ENCODE results near the gene CD99L2.
A peak's percentile ranks its signal among the peaks of the same experiment; 100 is the strongest.

The CD99L2 gene

GRCh38 chrX:150898343-150899190 lies at the start of gene CD99L2:
TSS of gene CD99L2 (minus strand) at chrX:150898668. CDS start at chrX:150898588, 80 bp downstream.
- DNase-seq, result peak; percentile 92

- DNase-seq, result no peak
These were observed 45.8 kb upstream of the CD99L2 start for GRCh38 chrX:150944233-150944632.

- DNase-seq, result no peak
These were observed 44.6 kb upstream of the CD99L2 start for GRCh38 chrX:150942942-150943594.

GRCh38 chrX:150941580-150941979 lies 43.1 kb upstream of the CD99L2 start:
- no peak for DNase-seq

GRCh38 chrX:150940844-150941495 lies 42.5 kb upstream of the CD99L2 start:
- DNase-seq, result no peak

GRCh38 chrX:150936556-150936955 lies 38.1 kb upstream of the CD99L2 start:
- DNase-seq, result no peak

GRCh38 chrX:150935467-150935866 lies 37.0 kb upstream of the CD99L2 start:
- no peak for DNase-seq

- DNase-seq, result no peak
These were observed 36.0 kb upstream of the CD99L2 start for GRCh38 chrX:150934453-150934852.

- DNase-seq, result no peak
These were observed 35.5 kb upstream of the CD99L2 start for GRCh38 chrX:150933945-150934350.

- no peak for DNase-seq
These were observed 30.6 kb upstream of the CD99L2 start for GRCh38 chrX:150929058-150929457.

- no peak for DNase-seq
These were observed 28.3 kb upstream of the CD99L2 start for GRCh38 chrX:150926791-150927190.

- no peak for DNase-seq
These were observed 27.8 kb upstream of the CD99L2 start for GRCh38 chrX:150926304-150926703.

GRCh38 chrX:150919401-150919800 lies 20.9 kb upstream of the CD99L2 start:
- DNase-seq, result no peak

GRCh38 chrX:150913511-150913910 lies 15.0 kb upstream of the CD99L2 start:
- no peak for DNase-seq

GRCh38 chrX:150907474-150907873 lies 9.0 kb upstream of the CD99L2 start:
- DNase-seq, result no peak

GRCh38 chrX:150906694-150907093 lies 8.2 kb upstream of the CD99L2 start:
- DNase-seq, result no peak

GRCh38 chrX:150905293-150905692 lies 6.8 kb upstream of the CD99L2 start:
- no peak for DNase-seq

- DNase-seq, result no peak
These were observed 4.6 kb upstream of the CD99L2 start for GRCh38 chrX:150903110-150903508.

- DNase-seq, result no peak
These were observed 4.1 kb upstream of the CD99L2 start for GRCh38 chrX:150902434-150903109.

GRCh38 chrX:150899191-150899757 lies 806 bp upstream of the CD99L2 start:
- peak; percentile 45 for DNase-seq

- DNase-seq, result no peak
These were observed 797 bp downstream of the CD99L2 start for GRCh38 chrX:150897421-150898320.

GRCh38 chrX:150896632-150897031 lies 1.8 kb downstream of the CD99L2 start:
- no peak for DNase-seq
